Germinal center (tissue), 1 donor: Measurements from ENCODE around the gene G6PC2.
"Not testable (repeated sequence)": the region's sequence is repeated elsewhere in the genome, so short reads cannot be mapped to it uniquely, and the experiment has no call there.

Source experiments
- DNase-seq: peaks from one replicate; pipeline ENCODE4 v3.0.0; 2012; ENCODE audit warnings: mixed read lengths, low spot score

The G6PC2 gene, protein sequence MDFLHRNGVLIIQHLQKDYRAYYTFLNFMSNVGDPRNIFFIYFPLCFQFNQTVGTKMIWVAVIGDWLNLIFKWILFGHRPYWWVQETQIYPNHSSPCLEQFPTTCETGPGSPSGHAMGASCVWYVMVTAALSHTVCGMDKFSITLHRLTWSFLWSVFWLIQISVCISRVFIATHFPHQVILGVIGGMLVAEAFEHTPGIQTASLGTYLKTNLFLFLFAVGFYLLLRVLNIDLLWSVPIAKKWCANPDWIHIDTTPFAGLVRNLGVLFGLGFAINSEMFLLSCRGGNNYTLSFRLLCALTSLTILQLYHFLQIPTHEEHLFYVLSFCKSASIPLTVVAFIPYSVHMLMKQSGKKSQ

DNA sequence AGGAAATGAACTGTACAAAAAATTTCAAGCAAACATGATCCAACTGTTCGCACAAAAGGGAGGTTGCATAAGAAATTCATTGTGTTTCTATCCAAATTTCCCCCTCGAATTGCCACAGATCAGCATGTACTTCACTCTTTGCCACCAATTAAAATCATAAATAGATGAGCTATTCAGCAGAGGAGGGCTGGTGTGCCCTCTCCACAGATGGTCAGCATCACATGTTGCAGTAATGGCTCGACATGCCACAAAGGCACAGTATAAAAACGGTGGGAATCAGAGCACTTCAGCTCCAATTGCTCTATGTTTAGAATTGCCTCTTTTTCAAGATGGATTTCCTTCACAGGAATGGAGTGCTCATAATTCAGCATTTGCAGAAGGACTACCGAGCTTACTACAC lies at the start of gene G6PC2:
Gene G6PC2 (plus strand): TSS at position 289 of the 400 bp plus-strand sequence. CDS start 41 bp downstream, at position 330.
- no peak for DNase-seq

DNA sequence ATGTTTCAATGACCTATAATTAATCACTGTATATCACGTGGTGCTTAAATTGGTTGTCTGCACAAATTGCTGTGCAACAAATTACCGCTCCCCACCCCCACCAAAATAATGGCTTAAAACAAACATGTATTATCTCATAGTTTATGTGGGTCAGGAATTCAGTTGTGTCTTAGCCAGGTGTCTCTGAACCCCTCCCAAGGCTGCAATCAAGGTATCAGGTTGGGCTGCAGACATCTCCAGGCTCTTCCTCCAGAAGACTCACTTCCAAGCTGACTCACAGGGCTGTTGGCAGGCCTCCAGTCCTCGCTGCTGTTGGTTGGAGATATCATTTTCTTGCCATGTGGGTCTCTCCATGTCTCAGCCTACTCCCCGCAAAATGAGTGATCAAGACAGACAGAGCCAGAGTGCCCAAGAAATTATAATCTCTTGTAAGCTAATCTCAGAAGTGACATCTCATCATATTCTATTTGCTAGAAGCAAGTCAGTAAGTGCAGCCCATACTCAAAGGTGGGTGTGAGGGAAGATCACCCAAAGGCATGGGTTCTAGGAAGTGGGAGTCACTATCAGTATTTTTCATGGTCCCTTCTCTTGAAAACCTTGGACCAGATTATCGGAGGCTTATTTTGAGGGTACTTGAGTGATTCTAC lies 49.3 kb upstream of the G6PC2 start:
- DNase-seq = no peak

DNA sequence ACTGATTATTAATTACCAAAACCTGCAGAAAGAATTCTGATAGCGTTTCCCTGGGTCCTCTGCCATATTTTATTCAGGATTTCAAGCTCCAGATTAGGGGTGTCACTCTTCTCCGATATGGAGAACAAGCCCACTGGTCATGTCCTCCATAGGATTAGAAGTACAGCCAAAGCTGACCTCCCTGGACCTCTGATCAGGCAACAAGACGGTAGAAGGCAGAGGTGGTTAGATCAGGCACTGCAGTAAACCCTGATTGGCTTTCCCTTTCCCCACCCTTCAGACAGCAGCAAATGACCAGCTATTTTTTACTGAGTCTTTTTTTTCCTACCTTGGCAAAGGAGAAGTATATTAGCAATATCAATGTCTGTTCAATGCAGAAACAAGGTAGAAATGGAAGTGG lies 48.6 kb upstream of the G6PC2 start:
- DNase-seq = no peak

DNA sequence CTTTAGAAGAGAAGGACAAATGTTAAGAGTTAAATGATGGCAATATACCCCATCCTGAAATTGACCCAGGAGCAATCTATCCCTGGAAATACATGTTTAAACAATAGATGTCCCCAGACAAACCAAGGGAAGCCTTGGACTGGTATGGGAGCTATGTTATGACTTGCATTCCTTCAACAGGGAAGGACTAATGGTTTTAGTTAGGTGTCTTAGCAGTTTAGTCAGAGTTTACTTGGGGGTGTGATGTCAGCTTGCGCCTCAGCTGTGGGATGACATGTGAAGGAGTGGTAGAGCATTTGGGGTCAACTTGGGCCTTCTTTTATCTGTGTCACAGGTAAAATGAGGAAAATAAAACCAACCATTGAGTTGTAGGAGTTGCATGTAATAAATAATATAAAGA lies 47.6 kb upstream of the G6PC2 start:
- no peak for DNase-seq

DNA sequence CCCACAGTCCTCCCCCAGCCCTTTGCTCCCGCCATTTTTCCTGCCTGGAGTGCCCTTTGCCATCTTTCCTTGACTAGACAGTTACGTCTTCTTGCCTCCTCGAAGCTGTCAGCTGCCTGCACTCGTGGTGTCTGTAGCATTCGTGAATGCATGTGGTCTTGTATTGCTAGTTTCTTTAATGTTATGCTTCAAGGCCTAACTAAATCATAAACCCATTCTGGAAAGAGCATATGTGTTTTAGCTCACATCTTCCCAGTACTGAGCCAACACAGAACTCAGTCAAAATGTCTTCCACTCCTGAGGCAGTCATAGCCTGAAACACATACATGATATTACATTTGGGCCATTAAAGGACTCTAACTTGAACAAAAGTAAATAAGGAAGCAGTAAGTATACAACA lies 46.4 kb upstream of the G6PC2 start:
- DNase-seq = no peak

DNA sequence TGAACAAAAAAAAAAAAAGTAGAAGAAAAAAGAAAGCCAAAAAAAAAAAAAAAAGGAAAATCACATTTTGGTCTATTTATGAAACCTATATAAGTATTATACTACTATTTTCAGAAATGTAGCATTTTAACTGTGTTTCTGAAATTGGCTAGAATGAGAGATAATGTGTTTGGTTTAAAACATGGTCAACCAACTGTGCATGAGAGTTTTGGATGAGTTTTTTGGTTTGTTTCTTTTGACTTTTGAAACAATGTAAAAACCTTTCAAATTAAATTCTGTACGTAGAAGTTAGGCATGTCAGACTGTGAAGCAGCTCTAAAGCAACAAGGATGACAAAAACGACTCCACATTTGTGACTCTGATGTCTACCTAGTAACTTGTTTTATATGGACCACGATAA lies 45.5 kb upstream of the G6PC2 start:
- no peak for DNase-seq

DNA sequence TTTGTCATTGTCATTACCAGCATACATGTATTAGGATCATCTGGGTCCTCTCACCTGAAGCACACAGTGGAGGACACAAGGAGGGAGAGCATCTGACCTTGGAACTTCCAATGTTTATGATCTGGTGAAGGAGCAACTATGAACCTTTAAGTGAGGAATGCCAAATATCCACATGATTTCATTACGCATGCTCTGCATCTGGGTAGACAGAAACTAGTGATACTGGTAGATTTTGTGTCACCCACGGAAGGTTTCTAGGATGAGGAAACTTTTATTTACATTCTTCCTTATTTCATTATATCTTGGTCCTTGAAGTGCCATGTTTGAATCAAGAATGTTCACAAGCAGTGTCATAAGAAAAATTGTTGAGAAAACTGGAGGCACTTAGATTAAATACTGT lies 42.9 kb upstream of the G6PC2 start:
- no peak for DNase-seq

DNA sequence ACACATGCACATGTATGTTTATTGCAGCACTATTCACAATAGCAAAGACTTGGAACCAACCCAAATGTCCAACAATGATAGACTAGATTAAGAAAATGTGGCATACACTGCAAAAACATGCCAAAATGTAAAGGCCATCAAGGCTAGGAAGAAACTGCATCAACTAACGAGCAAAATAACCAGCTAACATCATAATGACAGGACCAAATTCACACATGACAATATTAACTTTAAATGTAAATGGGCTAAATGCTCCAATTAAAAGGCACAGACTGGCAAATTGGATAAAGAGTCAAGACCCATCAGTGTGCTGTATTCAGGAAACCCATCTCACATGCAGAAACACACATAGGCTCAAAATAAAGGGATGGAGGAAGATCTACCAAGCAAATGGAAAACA lies 33.9 kb upstream of the G6PC2 start:
- not testable (repeated sequence) for DNase-seq

DNA sequence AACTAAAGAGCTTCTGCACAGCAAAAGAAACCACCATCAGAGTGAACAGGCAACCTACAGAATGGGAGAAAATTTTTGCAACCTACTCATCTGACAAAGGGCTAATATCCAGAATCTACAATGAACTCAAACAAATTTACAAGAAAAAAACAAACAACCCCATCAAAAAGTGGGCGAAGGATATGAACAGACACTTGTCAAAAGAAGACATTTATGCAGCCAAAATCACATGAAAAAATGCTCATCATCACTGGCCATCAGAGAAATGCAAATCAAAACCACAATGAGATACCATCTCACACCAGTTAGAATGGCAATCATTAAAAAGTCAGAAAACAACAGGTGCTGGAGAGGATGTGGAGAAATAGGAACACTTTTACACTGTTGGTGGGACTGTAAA lies 30.7 kb upstream of the G6PC2 start:
- not testable (repeated sequence) for DNase-seq

DNA sequence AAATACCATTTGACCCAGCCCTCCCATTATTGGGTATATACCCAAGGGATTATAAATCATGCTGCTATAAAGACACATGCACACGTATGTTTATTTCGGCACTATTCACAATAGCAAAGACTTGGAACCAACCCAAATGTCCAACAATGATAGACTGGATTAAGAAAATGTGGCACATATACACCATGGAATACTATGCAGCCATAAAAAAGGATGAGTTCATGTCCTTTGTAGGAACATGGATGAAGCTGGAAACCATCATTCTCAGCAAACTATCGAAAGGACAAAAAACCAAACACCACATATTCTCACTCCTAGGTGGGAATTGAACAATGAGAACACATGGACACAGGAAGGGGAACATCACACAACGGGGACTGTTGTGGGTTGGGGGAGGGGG lies 30.3 kb upstream of the G6PC2 start:
- not testable (repeated sequence) for DNase-seq

DNA sequence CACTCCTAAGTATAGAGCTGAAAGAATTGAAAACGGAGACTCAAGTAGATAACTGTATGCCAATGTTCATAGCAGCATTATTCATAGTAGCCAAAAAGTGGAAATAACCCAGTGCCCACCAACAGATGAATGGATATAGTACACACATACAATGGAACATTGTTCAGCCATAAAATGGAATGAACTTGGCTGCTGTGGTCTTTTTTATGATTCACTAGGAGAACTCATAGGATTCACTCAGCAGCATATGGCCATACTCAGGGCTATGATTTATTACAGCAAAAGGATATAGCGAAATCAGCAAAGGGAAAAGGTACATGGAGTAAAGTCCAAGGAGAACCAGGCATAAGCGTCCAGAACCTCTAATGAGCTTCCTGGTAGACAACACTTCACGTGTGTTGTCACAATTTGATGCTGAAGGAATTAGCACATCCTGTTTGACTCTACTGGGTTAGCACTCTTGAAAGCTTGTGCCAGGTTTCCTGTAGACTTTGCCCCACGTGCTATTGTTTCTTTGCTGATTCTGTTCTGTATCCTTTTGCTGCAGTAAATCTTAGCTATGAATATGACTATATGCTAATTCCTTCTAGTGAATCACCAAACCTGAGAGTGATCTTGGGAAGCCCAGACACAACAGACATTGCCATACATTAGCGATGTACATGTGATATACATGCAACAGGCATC lies 26.6 kb upstream of the G6PC2 start:
- no peak for DNase-seq

DNA sequence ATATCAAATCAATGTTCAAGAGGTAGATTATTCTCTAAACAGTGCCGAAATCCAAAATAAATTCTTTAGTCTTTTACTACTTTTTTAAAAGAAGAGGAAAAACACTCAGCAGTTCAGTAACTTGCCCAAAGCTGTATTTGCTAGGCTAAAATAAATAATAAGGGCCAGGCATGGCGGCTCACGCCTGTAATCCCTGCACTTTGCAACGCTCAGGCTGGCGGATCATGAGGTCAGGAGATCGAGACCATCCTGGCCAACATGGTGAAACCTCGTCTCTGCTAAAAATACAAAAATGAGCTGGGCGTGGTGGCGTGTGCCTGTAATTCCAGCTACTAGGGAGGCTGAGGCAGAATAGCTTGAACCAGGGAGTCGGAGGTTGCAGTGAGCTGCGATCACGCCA lies 18.9 kb upstream of the G6PC2 start:
- not testable (repeated sequence) for DNase-seq

DNA sequence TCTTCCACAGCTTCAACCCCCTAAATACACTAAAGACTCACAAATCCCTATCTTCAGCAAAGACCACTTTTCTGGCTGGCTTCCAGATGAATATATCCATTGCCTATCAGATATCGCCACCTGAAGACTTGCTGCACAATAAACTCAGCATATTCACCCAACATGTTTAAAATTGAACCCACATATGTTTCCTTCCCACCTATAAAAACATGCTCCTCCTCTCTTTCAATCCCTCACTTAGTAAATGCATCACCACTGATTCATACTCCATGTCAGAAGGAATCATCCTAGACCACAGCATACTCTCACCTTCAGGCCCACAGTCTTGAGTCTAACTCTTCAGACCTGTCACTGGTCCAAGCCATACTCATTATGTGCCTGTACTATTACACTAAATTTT lies 16.1 kb upstream of the G6PC2 start:
- no peak for DNase-seq

DNA sequence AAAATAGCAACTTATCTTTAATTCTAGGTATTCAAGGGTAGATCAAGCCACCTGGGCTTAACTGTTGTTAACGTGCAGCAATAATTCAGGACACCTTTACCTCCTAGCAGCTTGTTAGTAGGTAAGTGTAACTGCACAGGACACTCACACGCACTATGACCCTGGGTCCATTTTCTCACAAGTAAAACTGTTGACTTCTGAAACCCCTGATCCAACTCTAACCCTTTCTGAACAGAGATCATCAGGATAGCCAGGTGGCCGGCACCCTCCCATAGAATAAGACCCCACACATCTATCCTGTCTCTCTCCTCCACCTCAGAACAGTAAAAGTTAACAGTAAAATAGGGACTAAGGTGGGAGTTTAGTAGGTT lies 11.5 kb upstream of the G6PC2 start:
- no peak for DNase-seq

DNA sequence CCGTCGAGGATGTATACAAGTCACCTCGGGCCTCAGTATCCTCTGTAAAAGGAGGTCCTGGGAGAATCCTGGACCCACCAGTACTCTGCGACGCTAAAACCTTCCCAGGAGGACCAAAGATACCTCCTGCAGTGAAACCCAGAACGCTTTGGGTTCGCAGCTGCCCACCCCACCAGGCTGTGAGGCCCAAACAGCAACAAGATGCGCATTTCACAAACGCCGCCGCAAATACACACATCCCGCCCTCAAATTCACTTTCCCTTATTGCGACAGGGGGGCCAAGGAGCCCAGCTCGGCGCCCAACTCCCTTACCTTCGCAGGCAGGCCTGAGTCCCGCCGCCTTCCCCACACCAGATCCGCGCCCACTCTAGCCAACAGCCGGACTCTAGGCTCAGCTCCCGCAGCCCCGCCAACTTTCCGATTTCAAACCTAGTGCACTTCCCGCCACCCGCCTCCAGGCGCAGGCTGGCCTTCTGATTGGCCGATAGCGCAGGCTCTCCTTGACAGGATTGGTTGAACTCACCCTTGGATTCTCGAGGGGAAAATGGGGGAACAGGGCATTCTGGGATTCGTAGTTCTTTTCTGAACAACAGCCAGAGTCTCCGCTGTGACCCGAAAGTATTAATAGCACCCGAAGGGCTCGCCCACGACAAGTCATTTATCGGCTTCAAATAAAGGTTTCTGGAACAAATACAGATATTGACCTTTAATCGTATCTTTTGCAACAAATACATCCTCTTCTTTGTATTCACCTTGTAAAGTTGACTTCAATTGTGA lies 10.9 kb upstream of the G6PC2 start, which contains the start of gene SPC25:
Gene SPC25 (minus strand): TSS at position 425 of the 777 bp plus-strand sequence. CDS start 911 bp downstream, outside the sequence.
- peak; percentile 97 for DNase-seq

DNA sequence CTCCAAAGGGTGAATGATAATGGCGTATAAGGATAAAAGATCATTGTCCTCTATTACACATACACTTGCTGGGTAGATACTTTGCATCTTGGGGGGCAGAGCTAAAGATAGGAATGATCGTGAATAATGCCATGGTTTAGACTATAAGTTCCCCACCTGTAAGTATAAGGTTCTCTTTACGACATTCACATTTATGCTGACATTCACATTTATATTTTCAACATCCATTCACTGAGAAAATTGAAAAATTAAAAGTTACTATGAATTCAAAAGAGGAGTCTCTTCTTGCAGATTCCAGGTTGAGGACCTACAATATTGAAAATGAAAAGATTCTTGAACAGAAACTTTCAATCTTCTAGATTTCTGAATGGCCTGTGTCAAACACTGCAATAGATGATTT lies 8.8 kb upstream of the G6PC2 start:
- DNase-seq = no peak

DNA sequence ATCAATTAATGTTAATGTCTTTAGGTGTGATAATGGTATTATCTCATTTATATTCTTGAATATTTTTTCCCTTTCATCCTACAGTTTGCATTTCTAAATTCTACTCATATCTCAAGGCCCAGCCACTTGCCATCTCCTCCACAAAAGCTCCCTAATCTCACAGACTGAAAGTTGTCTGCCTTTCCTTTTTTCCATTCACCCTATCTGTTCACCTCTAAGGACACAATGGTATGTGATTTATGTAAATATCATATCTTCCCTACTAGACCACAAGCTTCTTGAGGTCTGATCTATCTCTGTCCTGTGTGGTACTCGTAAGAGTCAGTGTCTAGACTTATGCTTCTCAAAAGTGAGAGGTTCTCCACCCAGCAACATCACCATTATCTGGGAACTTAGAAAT lies 7.0 kb upstream of the G6PC2 start:
- no peak for DNase-seq

DNA sequence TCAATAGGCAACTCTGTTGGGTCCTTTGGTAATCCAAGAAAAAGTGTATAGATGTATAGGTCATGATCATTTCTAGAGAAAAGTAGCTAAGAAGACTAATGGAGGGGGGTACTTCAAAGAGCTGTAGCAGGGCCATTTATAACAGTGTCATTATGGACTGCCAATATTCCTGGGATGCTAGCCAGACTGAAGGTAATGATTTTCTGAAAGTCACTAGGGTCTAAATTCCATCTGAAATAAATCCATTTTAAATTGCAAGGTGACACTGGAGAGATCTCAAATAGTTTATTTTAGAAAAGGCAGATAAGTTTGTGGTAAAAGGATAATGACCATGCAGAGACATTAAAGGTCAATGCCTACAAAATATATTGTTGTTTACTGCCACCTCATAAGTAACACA lies 6.4 kb upstream of the G6PC2 start:
- DNase-seq = no peak

DNA sequence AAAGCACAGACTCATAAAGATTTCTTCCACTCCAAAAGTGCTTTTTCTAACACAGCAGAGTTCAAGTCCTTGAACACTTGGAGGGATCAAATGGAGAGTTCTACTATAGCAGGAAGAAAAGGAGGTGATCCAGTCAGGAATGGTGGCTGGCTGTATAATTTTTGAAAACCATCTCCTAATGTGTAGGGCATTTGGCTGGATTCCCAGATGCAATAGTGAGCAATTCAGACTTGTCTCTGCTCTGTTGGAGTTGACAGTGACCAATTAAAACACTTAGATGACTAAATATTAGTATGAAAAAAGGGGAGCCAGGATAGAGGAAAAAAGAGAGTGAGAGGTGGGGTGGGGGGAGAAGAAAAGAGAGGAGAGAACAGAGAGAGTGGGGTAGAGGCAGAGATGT lies 5.3 kb upstream of the G6PC2 start:
- no peak for DNase-seq

DNA sequence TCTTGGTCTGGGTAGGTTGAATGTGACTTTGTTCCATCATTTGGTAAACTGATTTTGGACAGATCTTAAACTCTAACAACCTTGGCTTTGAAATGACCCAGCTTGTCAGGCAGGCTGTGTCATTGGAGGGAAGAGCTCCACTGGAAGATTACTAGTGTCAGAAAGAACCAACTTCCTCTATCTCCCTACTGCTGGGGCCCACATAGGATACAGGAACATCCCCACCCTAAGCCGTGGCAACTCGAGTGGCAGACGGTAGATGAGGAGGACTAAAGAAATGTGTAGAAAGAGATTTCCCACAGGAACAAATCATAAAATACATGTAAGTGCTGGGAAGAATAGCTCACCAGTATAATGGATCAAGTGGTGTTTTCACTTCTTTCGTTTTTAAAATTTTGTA lies 4.3 kb upstream of the G6PC2 start:
- no peak for DNase-seq

DNA sequence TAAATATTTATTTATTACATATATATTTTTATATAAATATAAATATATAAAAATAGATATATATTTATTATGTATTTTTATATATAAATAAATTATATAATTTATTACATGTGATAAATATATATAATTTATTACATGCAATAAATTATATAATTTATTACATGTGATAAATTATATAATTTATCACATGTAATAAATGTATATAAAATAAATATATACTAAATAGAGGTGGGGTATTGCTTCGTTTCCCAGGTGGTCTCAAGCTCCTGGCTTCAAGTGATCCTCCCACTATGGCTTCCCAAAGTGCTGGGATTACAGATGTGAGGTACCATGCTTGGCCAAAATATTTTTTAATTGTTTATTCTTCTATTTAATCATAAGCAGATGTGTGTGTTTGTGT lies 3.6 kb upstream of the G6PC2 start:
- no peak for DNase-seq

DNA sequence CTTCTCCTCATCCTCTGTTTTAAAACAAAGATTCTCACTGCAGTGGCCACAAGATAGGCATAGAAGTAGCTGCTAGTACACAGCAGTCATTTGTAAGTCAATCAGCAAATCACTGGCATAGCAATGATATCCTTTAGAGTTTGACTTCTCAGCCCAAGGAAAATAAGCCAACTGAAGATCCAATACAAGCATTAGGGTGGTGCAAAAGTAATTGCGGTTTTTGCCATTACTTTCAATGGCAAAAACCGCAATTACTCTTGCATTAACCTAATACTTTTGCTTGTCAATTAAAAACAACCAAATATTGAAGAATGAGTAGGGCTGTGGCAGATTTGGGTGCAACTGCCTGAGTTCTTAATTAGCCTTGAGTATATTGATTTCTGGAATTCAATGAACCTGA lies 2.8 kb downstream of the G6PC2 start:
- DNase-seq = no peak
